Naive thymus-derived CD4-positive, alpha-beta T cell (primary cell): ENCODE results near the gene EPB41L1. TPM values are rescaled to one million over a fixed set of nuclear protein-coding genes. Genes with fewer than 3 reads are reported as not detected.

ENCODE experiments used
- ATAC-seq: fragments of 150-1000 bp; cut with Tn5 transposase; 2 replicates; pipeline ENCODE4 v1.10.0; 2021; ENCODE audit warnings: mild to moderate bottlenecking, moderate library complexity
- CTCF ChIA-PET: fragments of 350-600 bp; sonication (Branson Sonifier 250); formaldehyde crosslinking; loops from one replicate; lab custom pipeline; 2021; ENCODE audit warnings: antibody characterized with exemption; lab: Charles Lee
- POLR2A ChIA-PET: fragments of 350-600 bp; sonication (Branson Sonifier 250); formaldehyde crosslinking; loops from one replicate; lab custom pipeline; 2021; ENCODE audit warnings: antibody characterized with exemption, inconsistent platforms; lab: Charles Lee
- DNase-seq, 9 donors: peaks; one replicate each; pipeline versions ENCODE4 v3.0.0 to v3.0.0-alpha.2; 2020 to 2022; ENCODE audit warnings: mixed read lengths in 1 of 9
- H3K27ac ChIP-seq: one replicate; pipeline ENCODE4 v1.7.0; 2013; ENCODE audit warnings: mild to moderate bottlenecking, low read depth, low read length, moderate library complexity
- H3K27me3 ChIP-seq, 2 donors: one replicate each; pipeline ENCODE4 v1.7.0; 2013; ENCODE audit warnings: low read length in 2 of 2, mild to moderate bottlenecking in 2 of 2, moderate library complexity in 2 of 2; ENCODE audit not compliant: control insufficient read depth in 2 of 2, insufficient read depth in 2 of 2
- H3K36me3 ChIP-seq, 3 experiments: 1 replicate in 2 of 3; 2 replicates in 1 of 3; pipeline ENCODE4 v1.7.0; 2013; ENCODE audit warnings: low read length in 3 of 3, mild to moderate bottlenecking in 3 of 3, moderate library complexity in 1 of 3; ENCODE audit not compliant: insufficient read depth in 3 of 3, control insufficient read depth in 2 of 3
- H3K4me1 ChIP-seq, 2 donors: one replicate each; pipeline ENCODE4 v1.7.0; 2013; ENCODE audit warnings: low read length in 2 of 2, mild to moderate bottlenecking in 2 of 2, moderate library complexity in 1 of 2; ENCODE audit not compliant: control insufficient read depth in 2 of 2, insufficient read depth in 2 of 2
- H3K4me3 ChIP-seq: 2 replicates; pipeline ENCODE4 v1.7.0; 2013; ENCODE audit warnings: mild to moderate bottlenecking, low read length
- H3K9me3 ChIP-seq, 3 experiments: 1 replicate in 2 of 3; 2 replicates in 1 of 3; pipeline ENCODE4 v1.7.0; 2013; ENCODE audit warnings: low read length in 3 of 3; ENCODE audit not compliant: control insufficient read depth in 2 of 3
- H3K27ac Mint-ChIP-seq, 9 donors: one replicate each; pipeline ENCODE4 v1.8.0; 2020 to 2022; ENCODE audit warnings: mixed read lengths in 9 of 9, mild to moderate bottlenecking in 8 of 9, moderate library complexity in 5 of 9, inconsistent platforms in 2 of 9
- H3K27me3 Mint-ChIP-seq, 5 donors: one replicate each; pipeline ENCODE4 v1.8.0; 2021 to 2022; ENCODE audit warnings: mixed read lengths in 5 of 5, mild to moderate bottlenecking in 1 of 5
- H3K36me3 Mint-ChIP-seq, 5 donors: one replicate each; pipeline ENCODE4 v1.8.0; 2020 to 2022; ENCODE audit warnings: mixed read lengths in 5 of 5, mild to moderate bottlenecking in 3 of 5, inconsistent platforms in 1 of 5
- H3K4me1 Mint-ChIP-seq, 7 donors: one replicate each; pipeline ENCODE4 v1.8.0; 2020 to 2022; ENCODE audit warnings: mixed read lengths in 7 of 7, mild to moderate bottlenecking in 3 of 7, inconsistent platforms in 1 of 7
- H3K4me3 Mint-ChIP-seq, 10 donors: one replicate each; pipeline ENCODE4 v1.8.0; 2020 to 2022; ENCODE audit warnings: mild to moderate bottlenecking in 10 of 10, mixed read lengths in 10 of 10, moderate library complexity in 6 of 10, inconsistent platforms in 2 of 10
- H3K9me3 Mint-ChIP-seq, 11 donors: one replicate each; pipeline ENCODE4 v1.8.0; 2020 to 2022; ENCODE audit warnings: mixed read lengths in 11 of 11, mild to moderate bottlenecking in 4 of 11, inconsistent platforms in 1 of 11, moderate library complexity in 1 of 11
- intact Hi-C, 2 donors: fragments of 100-400 bp; cut with micrococcal nuclease; formaldehyde crosslinking; loops; one replicate each; pipeline ENCODE4 v1.15.1; 2023
- polyA plus RNA-seq, 2 donors: library from polyadenylated mRNA; unstranded; fragments of 300-500 nt; fragmentation: Illumina TruSeq; gene quantifications; one replicate each; pipeline ENCODE4 v1.2.3, GENCODE V29; 2021
- total RNA-seq, 6 experiments: library from RNA in 5 of 6; stranded (reverse) in 5 of 6; gene quantifications; 1 replicate in 5 of 6; 2 replicates in 1 of 6; pipeline ENCODE4 v1.2.3 and lab custom pipeline; 2021 to 2026

The EPB41L1 gene
- total RNA-seq = under 1 TPM in 4 of 5 experiments, not detected in 1; 0.05 to 0.81 (median 0.74) TPM
- under 1 TPM in 1 of 2 donors, not detected in 1; 0.08 TPM for polyA plus RNA-seq
- not detected for total RNA-seq (lab: John Stamatoyannopoulos, UW)

- ATAC-seq = peak; percentile 45
- Mint-ChIP-seq H3K27me3 (peaks cover 9 to 40% (median 25%) of the 10 kb centered on the region in 5 donors), H3K36me3 (no peaks in the 10 kb centered on the region), H3K4me3 (peak within 1 kb of the TSS; percentile 29 to 81 (median 58)), H3K27ac (no peak within 1 kb of the TSS), H3K9me3 (no peaks in the 10 kb centered on the region), H3K4me1 (peaks cover 0 to 8% (median 4%) of the 10 kb centered on the region in 7 donors)
- no peaks in the 10 kb centered on the region for H3K4me1 ChIP-seq
- POLR2A ChIA-PET = no interaction called here
- no peaks in the 10 kb centered on the region for H3K36me3 ChIP-seq
- no peak within 1 kb of the TSS for H3K27ac ChIP-seq
- H3K4me3 ChIP-seq = peak within 1 kb of the TSS; percentile 35
- CTCF ChIA-PET = no interaction called here
- intact Hi-C loops = loop anchor here in 1 of 2 donors (5.0 kb wide), 1 partner anchor 42 kb away; no protein-coding TSS in a partner anchor
- peak in 4 of 9 donors; percentile 6 to 23 (median 14) for DNase-seq
- H3K27me3 ChIP-seq = peaks cover 0 to 9% of the 10 kb centered on the region in 2 donors
- H3K9me3 ChIP-seq = no peaks in the 10 kb centered on the region
Measured at GRCh38 chr20:36154700-36155628, at the start of gene EPB41L1. Gene EPB41L1 (plus strand): TSS chr20:36154740. CDS start chr20:36173778, 19,038 bp downstream.

GRCh38 chr20:36104856-36105255, 49.7 kb upstream of the EPB41L1 start:
- Histone ChIP-seq H3K27me3 (no peaks in the 10 kb centered on the region), H3K9me3 (no peaks in the 10 kb centered on the region), H3K4me3 (no peak overlapping the region), H3K36me3 (no peaks in the 10 kb centered on the region), H3K27ac (no peak overlapping the region), H3K4me1 (no peaks in the 10 kb centered on the region)
- intact Hi-C loops = no loop called here
- H3K9me3 Mint-ChIP-seq = no peaks in the 10 kb centered on the region
- ChIA-PET CTCF (no interaction called here), POLR2A (no interaction called here)
- no peaks in the 10 kb centered on the region for H3K36me3 Mint-ChIP-seq
- ATAC-seq = no peak
- DNase-seq = no peak
- H3K27me3 Mint-ChIP-seq = peaks cover 0 to 3% (median 0%) of the 10 kb centered on the region in 5 donors
- H3K4me3 Mint-ChIP-seq = no peak overlapping the region
- no peaks in the 10 kb centered on the region for H3K4me1 Mint-ChIP-seq
- peak overlapping the region in 1 of 9 donors; percentile 26 for H3K27ac Mint-ChIP-seq

- Mint-ChIP-seq H3K36me3 (no peaks in the 10 kb centered on the region), H3K27ac (no peak overlapping the region), H3K4me3 (no peak overlapping the region), H3K4me1 (no peaks in the 10 kb centered on the region), H3K9me3 (no peaks in the 10 kb centered on the region), H3K27me3 (peaks cover 0 to 3% (median 0%) of the 10 kb centered on the region in 5 donors)
- ChIA-PET CTCF (no interaction called here), POLR2A (no interaction called here)
- ATAC-seq (no peak), DNase-seq (no peak)
- Histone ChIP-seq H3K27ac (no peak overlapping the region), H3K4me3 (no peak overlapping the region), H3K4me1 (no peaks in the 10 kb centered on the region), H3K27me3 (no peaks in the 10 kb centered on the region), H3K36me3 (no peaks in the 10 kb centered on the region), H3K9me3 (no peaks in the 10 kb centered on the region)
- intact Hi-C loops = no loop called here
Measured at GRCh38 chr20:36105711-36106226, 48.8 kb upstream of the EPB41L1 start.

GRCh38 chr20:36106606-36107005, 47.9 kb upstream of the EPB41L1 start:
- no peak overlapping the region for H3K4me3 Mint-ChIP-seq
- CTCF ChIA-PET = interaction anchor here (0.6 to 0.9 kb wide), 2 partner anchors 65 to 113 kb away, joined by 3 to 6 read pairs; no protein-coding TSS in a partner anchor
- Histone ChIP-seq H3K9me3 (no peaks in the 10 kb centered on the region), H3K27ac (no peak overlapping the region), H3K4me3 (no peak overlapping the region), H3K36me3 (no peaks in the 10 kb centered on the region), H3K27me3 (no peaks in the 10 kb centered on the region), H3K4me1 (no peaks in the 10 kb centered on the region)
- peaks cover 0 to 3% (median 0%) of the 10 kb centered on the region in 5 donors for H3K27me3 Mint-ChIP-seq
- POLR2A ChIA-PET = no interaction called here
- ATAC-seq (no peak), DNase-seq (no peak)
- no peaks in the 10 kb centered on the region for H3K4me1 Mint-ChIP-seq
- intact Hi-C loops = no loop called here
- H3K9me3 Mint-ChIP-seq = no peaks in the 10 kb centered on the region
- no peaks in the 10 kb centered on the region for H3K36me3 Mint-ChIP-seq
- H3K27ac Mint-ChIP-seq = no peak overlapping the region

GRCh38 chr20:36107881-36108280, 46.7 kb upstream of the EPB41L1 start:
- H3K9me3 ChIP-seq = no peaks in the 10 kb centered on the region
- peaks cover 0 to 4% (median 0%) of the 10 kb centered on the region in 5 donors for H3K27me3 Mint-ChIP-seq
- H3K4me3 ChIP-seq = no peak overlapping the region
- no peaks in the 10 kb centered on the region for H3K9me3 Mint-ChIP-seq
- H3K36me3 ChIP-seq = no peaks in the 10 kb centered on the region
- H3K27me3 ChIP-seq = no peaks in the 10 kb centered on the region
- CTCF ChIA-PET = interaction anchor here (0.7 to 1.3 kb wide), 3 partner anchors 12 to 1913 kb away, joined by 3 to 4 read pairs (median 4); no protein-coding TSS in a partner anchor
- DNase-seq (no peak), ATAC-seq (no peak)
- POLR2A ChIA-PET = interaction anchor here (0.5 kb wide), 1 partner anchor 126 kb away, joined by 3 read pairs; no protein-coding TSS in a partner anchor
- intact Hi-C loops = no loop called here
- H3K4me3 Mint-ChIP-seq = no peak overlapping the region
- H3K4me1 Mint-ChIP-seq = peaks cover 0 to 2% (median 0%) of the 10 kb centered on the region in 7 donors
- no peak overlapping the region for H3K27ac Mint-ChIP-seq
- H3K36me3 Mint-ChIP-seq = no peaks in the 10 kb centered on the region
- no peak overlapping the region for H3K27ac ChIP-seq
- no peaks in the 10 kb centered on the region for H3K4me1 ChIP-seq

- ATAC-seq = no peak
Measured at GRCh38 chr20:36109251-36109947, 45.1 kb upstream of the EPB41L1 start.

More at GRCh38 chr20:36109251-36109947, 45.1 kb upstream of the EPB41L1 start:
- H3K4me1 ChIP-seq = no peaks in the 10 kb centered on the region
- CTCF ChIA-PET = no interaction called here
- POLR2A ChIA-PET = no interaction called here
- H3K4me1 Mint-ChIP-seq = peaks cover 0 to 2% (median 0%) of the 10 kb centered on the region in 7 donors
- no peaks in the 10 kb centered on the region for H3K9me3 ChIP-seq
- no peak overlapping the region for H3K4me3 ChIP-seq
- no peaks in the 10 kb centered on the region for H3K36me3 Mint-ChIP-seq
- intact Hi-C loops = no loop called here
- H3K27me3 Mint-ChIP-seq = peaks cover 0 to 16% (median 0%) of the 10 kb centered on the region in 5 donors
- no peak for DNase-seq
- no peak overlapping the region for H3K4me3 Mint-ChIP-seq
- H3K36me3 ChIP-seq = no peaks in the 10 kb centered on the region
- H3K27me3 ChIP-seq = no peaks in the 10 kb centered on the region
- H3K27ac Mint-ChIP-seq = peak overlapping the region in 1 of 9 donors; percentile 1
- H3K27ac ChIP-seq = no peak overlapping the region
- H3K9me3 Mint-ChIP-seq = no peaks in the 10 kb centered on the region
